Activated CD4-positive, CD25-positive, alpha-beta regulatory T cell treated with anti-CD3 and anti-CD28 coated beads, Interleukin-2, amount 50 U/mL, for 24 hours (primary cell): ENCODE results near the gene ZNF438.
"Not testable (repeated sequence)": the region's sequence is repeated elsewhere in the genome, so short reads cannot be mapped to it uniquely, and the experiment has no call there.

Experiments
- ATAC-seq, 2 donors: fragments of 150-1000 bp; cut with Tn5 transposase; one replicate each; pipeline ENCODE4 v1.10.0; 2021; ENCODE audit warnings: mild to moderate bottlenecking in 1 of 2, moderate library complexity in 1 of 2

The ZNF438 gene

GRCh38 chr10:30931094-30931493 lies 100.6 kb downstream of the ZNF438 start:
- ATAC-seq, result no peak

- ATAC-seq, result no peak
Observed at GRCh38 chr10:30929901-30930520, 101.7 kb downstream of the ZNF438 start.

GRCh38 chr10:30929311-30929729 lies 102.3 kb downstream of the ZNF438 start:
- not testable (repeated sequence) for ATAC-seq

DNA sequence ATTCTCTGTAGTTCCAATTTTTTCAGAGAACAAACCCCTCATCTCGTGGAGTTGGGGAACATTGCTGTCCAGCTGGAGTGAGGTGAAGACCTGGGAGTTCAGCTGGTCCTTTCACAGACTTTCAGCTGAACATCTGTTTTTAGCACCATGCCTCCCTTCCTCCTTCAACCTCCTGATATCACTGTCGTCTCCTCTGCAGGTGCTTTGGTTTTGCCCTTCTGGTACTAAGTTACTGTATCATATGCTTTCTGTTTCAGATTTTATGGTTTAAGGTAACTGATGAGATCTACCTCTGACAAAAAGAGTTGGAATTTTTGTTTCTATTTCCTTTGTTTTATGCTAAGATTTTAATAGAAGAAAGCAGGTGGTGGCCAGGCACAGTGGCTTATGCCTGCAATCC lies 102.9 kb downstream of the ZNF438 start:
- no peak for ATAC-seq

GRCh38 chr10:30918651-30919050 lies 113.0 kb downstream of the ZNF438 start:
- no peak for ATAC-seq

DNA sequence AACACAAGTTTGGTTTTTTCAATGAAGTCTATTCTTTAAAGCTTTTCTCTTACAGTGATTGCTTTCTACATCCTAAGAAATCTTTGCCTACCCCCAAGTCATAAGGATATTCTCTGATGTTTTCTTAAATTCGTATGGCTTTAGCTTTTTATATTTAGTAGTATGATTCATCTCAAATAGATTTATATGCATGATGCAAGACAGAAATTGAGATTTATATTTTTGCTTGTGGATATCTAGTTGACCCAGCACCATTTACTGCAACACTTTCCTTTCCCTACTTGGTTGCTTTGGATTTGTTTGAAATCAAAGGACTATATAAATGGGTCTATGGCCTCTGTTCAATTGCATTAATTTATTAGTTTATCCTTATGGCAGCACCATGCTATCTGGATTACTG lies 113.9 kb downstream of the ZNF438 start:
- no peak for ATAC-seq

- ATAC-seq, result no peak
Observed at GRCh38 chr10:30917067-30917466, 114.6 kb downstream of the ZNF438 start.

- no peak for ATAC-seq
Observed at GRCh38 chr10:30915146-30915545, 116.5 kb downstream of the ZNF438 start.

- no peak for ATAC-seq
Observed at GRCh38 chr10:30911303-30911863, 120.3 kb downstream of the ZNF438 start.

DNA sequence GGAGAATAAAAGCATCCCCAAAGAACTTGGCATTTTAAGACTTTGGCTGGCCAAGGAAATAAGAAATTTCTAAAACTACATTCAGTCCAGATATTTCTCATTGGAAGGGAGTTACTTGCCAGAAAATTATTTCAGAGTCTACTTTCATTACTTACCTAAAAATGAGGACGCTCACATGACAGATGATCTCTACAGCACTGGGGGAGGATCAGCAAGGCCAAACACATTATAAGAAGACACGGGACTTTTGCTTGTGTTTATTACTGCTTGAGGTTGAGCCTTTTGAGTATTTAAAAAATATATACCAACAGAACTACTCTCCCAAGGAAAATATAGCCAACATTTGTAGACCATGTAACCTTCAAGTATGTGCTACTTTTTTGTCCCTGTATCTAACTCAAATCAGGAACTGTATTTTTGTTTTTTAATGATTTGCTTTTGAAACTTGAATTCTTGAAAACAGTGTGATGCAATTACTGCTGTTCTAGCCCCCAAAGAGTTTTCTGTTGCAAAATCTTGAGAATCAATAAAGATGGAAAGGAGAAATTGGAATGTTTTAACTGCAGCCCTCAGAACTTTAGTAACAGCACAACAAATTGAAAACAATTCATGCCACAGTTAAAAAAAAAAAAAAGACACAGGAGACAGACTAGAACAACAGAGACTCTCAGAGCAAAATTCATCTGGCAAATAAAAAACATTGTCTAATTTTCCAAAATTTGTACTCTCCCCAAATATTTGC lies 128.1 kb downstream of the ZNF438 start:
- no peak for ATAC-seq

DNA sequence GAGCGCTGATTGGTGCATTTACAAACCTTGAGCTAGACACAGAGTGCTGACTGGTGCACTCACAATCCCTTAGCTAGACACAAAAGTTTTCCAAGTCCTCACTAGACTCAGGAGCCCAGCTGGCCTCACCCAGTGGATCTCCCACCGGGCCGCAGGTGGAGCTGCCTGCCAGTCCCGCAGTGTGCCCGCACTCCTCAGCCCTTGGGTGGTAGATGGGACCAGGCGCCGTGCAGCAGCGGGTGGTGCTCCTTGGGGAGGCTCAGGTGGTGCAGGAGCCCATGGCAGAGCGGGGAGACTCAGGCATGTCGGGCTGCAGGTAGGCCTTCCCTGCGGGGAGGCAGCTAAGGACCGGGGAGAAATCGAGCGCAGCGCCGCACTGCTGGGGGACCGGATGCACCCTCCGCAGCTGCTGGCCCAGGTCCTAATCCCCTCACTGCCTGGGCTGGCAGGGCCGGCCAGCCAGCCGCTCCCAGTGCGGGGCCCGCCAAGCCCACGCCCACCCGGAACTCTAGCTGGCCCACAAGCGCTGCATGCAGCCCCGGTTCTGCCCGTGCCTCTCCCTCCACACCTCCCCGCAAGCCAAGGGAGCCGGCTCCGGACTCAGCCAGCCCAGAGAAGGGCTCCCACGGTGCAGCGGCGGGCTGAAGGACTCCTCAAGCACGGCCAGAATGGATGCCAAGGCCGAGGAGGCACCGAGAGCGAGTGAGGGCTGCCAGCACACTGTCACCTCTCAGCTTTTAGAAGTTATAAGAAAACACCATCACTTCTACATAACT lies 128.9 kb downstream of the ZNF438 start:
- no peak for ATAC-seq

- not testable (repeated sequence) for ATAC-seq
Observed at GRCh38 chr10:30901487-30901886, 130.2 kb downstream of the ZNF438 start.

GRCh38 chr10:30898964-30899363 lies 132.7 kb downstream of the ZNF438 start:
- no peak for ATAC-seq

DNA sequence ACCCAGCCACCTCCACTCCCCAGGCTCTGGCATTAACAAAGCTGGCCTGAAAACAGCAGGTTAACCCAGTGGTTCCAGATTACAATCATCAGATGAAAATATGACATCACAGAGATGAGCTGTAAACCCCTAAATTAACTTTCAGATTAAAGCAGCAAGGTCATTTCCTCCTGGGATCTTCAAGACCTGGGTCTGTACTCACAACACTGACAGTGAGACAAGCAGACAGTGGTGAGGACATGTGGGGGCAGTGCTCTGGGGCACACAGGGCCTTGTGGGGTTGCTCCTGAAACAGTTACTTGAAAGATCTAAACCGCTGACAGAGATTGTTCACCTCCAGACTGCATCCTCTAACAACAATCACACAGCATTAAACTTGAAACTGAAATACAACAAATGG lies 134.1 kb downstream of the ZNF438 start:
- ATAC-seq, result no peak

DNA sequence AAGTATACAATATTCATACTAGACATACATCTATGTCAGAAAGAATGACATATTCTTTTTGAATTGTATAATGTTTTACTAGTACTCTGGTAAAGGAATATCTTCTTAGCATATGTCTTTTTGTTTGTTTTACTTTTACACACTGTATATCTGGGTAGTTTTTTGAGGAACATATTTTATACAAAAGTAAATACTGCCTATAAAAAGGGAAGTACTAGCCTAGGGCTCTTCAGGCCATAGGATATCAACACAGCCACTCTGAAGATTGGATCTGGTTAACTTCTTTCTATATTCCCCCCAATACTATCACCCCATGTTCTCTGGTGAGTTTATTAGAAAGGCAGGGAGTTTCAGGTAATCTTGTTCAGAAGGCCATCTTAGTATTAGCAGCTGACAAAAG lies 134.6 kb downstream of the ZNF438 start:
- ATAC-seq, result no peak

DNA sequence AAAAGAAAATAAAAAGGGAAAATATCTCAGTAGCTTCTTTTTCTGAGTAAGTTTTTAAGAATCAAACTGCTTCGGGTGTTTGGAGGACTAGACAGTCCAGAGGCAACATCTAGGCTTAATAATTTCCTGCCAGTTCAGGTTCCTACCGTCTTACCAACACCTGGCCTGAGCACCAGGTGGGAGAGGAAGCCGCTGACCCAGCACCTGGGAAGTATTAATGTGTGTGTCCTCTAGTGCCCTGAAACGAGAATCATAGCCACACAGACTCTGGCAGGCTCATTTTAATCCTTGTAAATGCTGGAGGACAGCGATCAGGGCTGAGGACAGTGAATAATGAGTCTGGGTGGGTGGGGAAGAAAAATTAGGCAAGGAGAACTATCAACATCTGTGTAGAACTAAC lies 137.4 kb downstream of the ZNF438 start:
- ATAC-seq, result no peak

DNA sequence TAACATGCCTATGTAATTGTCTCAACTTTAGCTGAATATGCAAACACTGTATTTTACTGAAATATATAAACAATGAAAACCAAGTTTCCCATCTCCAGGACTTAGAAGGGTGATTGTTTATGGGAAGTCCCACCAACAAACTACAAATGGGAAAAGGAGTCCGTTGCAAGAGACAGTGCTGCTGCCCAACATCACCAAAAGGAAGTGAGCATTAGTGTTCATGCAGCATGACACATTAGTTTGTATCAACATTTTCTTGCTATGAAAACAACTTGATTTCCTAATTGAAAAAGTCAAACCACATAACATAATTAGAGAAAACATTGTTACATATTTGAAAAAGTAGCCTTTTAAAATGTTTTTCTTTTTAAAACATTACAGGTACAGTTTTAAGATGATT lies 138.5 kb downstream of the ZNF438 start:
- ATAC-seq, result no peak

DNA sequence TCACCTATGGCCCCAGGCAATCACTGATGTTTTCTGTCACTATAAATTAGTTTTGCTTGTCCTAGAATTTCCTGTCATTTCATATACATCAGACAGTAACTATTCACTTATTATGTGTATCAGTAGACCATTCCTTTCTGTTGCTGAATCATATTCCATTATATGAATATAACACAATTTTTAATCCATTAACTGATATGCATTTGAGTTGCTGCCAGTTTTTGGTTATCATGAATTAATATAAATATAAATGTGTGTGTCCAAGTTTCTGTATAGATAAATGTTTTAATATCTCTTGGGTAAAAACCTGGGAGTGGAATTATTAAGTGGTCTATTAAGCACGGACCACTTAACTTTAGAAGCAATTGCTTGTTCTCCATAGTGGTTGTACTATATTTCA lies 143.8 kb downstream of the ZNF438 start:
- no peak for ATAC-seq

- ATAC-seq, result no peak
Observed at GRCh38 chr10:30885423-30885822, 146.2 kb downstream of the ZNF438 start.

DNA sequence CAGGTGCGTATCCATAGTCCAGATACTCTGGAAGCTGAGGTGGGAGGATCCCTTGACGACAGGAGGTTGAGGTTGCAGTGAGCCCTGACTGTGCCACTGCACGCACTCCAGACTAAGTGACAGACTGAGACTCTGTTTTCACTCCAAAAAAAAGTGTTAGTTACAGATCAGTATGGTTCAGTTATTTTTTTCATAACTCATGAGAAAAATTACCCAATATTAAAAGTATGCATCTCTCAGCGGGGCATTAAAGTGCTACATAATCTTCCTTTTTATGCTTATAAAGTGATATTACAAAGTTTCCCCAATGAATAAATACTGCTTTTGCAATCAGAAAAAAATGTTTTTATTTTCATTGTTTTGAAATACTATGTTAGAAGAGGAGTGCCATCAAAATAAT lies 147.9 kb downstream of the ZNF438 start:
- ATAC-seq, result no peak

GRCh38 chr10:30883116-30883515 lies 148.5 kb downstream of the ZNF438 start:
- ATAC-seq, result no peak

- ATAC-seq, result no peak
Observed at GRCh38 chr10:30882281-30882680, 149.4 kb downstream of the ZNF438 start.

GRCh38 chr10:30878920-30879319 lies 152.7 kb downstream of the ZNF438 start:
- no peak for ATAC-seq

GRCh38 chr10:30877111-30877510 lies 154.6 kb downstream of the ZNF438 start:
- no peak for ATAC-seq
